Mesothelial cell of epicardium (in vitro differentiated cells): Measurements from ENCODE around the gene SYMPK. TPM values are rescaled to one million over a fixed set of nuclear protein-coding genes. Genes with fewer than 3 reads are reported as not detected.

ENCODE experiments used
- DNase-seq, 2 experiments: peaks; one replicate each; pipeline ENCODE4 v3.0.0; 2021; ENCODE audit warnings: low spot score in 2 of 2; ENCODE audit not compliant: unreplicated experiment in 2 of 2
- H3K27ac Mint-ChIP-seq: 2 replicates; pipeline ENCODE4 v1.8.0; 2021; ENCODE audit warnings: mixed read lengths
- H3K27me3 Mint-ChIP-seq: 2 replicates; pipeline ENCODE4 v1.8.0; 2021; ENCODE audit warnings: low read depth, mixed read lengths
- H3K36me3 Mint-ChIP-seq: 2 replicates; pipeline ENCODE4 v1.8.0; 2021; ENCODE audit warnings: mixed read lengths
- H3K4me1 Mint-ChIP-seq: 2 replicates; pipeline ENCODE4 v1.8.0; 2021; ENCODE audit warnings: mixed read lengths
- H3K4me3 Mint-ChIP-seq: 2 replicates; pipeline ENCODE4 v1.8.0; 2021; ENCODE audit warnings: mild to moderate bottlenecking, moderate library complexity, mixed read lengths
- H3K9me3 Mint-ChIP-seq: 2 replicates; pipeline ENCODE4 v1.8.0; 2021; ENCODE audit warnings: mixed read lengths
- CTCF ChIP-seq: fragments of 200-600 bp; sonication (generic); IDR thresholded peaks from one replicate; pipeline ENCODE4 v1.5.0; 2021; ENCODE audit warnings: antibody characterized with exemption; ENCODE audit not compliant: unreplicated experiment
- total RNA-seq: library from RNA; stranded (reverse); gene quantifications from 3 replicates; pipeline ENCODE4 v1.2.1, GENCODE V29; 2021

Gene SYMPK
- total RNA-seq, 1 donor from 2014 or later: 92.6 TPM

GRCh38 chr19:45798995-45799517 lies 63.9 kb downstream of the SYMPK start:
- H3K27me3 Mint-ChIP-seq: no peaks in the 10 kb centered on the region
- peaks cover 6% of the 10 kb centered on the region for H3K4me1 Mint-ChIP-seq
- H3K27ac Mint-ChIP-seq: peak overlapping the region; percentile 59
- no peaks in the 10 kb centered on the region for H3K9me3 Mint-ChIP-seq
- no peaks in the 10 kb centered on the region for H3K36me3 Mint-ChIP-seq
- DNase-seq: peak in 1 of 2 experiments; percentile 83
- TF ChIP-seq CTCF: peak; percentile 96
- no peak overlapping the region for H3K4me3 Mint-ChIP-seq

DNA sequence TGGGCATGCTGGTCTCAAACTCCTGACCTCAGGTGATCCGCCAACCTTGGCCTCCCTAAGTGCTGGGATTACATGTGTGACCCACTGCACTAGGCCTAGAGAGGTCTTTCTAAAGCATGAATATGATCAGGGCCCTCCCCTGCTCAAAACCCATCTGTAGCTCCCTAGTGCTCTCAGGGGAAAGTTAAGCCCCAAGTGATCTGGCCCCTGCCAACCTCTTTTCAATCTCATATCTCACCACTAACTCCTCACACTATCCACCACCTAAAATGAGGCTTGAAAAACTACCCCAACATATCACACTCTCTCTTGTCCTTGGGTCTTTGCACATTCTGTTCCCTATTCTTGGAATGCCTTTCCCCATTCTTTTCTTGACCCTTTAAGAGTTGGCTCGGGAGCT lies 68.3 kb downstream of the SYMPK start:
- H3K4me3 Mint-ChIP-seq: no peak overlapping the region
- H3K36me3 Mint-ChIP-seq: no peaks in the 10 kb centered on the region
- no peak for DNase-seq
- H3K27me3 Mint-ChIP-seq: no peaks in the 10 kb centered on the region
- no peaks in the 10 kb centered on the region for H3K9me3 Mint-ChIP-seq
- H3K4me1 Mint-ChIP-seq: peaks cover 26% of the 10 kb centered on the region
- no peak for TF ChIP-seq CTCF
- H3K27ac Mint-ChIP-seq: no peak overlapping the region

DNA sequence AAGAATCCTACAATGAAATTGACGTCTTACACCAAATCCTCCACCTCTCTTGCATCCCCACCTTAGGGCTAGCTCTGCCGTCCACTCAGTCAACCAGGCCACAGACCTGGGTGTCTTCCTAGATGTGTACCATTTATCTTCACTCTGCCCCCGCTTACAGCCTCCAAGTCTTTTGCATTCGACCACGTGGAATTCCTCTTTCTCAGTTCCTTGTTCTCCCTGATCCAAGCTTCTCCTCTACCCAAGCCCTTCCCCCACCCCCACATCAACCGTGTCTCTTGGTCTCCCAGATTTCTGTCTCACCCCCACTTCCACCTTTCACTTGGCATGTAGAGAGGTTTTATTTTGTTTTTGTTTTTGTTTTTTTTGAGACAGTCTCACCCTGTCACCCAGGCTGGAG lies 69.1 kb downstream of the SYMPK start:
- Mint-ChIP-seq H3K4me3 (peak overlapping the region; percentile 45), H3K4me1 (peaks cover 23% of the 10 kb centered on the region), H3K27ac (peak overlapping the region; percentile 71), H3K9me3 (no peaks in the 10 kb centered on the region), H3K36me3 (peaks cover 4% of the 10 kb centered on the region), H3K27me3 (no peaks in the 10 kb centered on the region)
- TF ChIP-seq CTCF: no peak
- no peak for DNase-seq

DNA sequence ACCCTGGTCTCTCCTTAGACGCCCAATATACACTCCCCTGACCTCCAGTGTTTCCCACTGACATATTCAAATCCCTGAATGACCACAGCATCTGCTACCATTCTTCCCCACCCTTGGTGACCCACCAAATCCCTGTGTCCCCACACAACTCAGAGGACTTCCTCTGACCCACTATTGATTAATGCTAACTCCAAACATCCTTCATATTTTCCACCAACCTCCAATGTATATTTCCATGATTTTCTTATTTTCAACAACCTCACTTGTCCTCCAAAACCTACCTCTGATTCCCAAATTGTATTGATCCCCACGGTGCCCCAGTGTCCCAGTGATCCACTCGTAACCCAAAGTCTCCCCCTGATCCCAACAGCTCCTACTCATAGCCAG lies 69.8 kb downstream of the SYMPK start:
- H3K4me1 Mint-ChIP-seq: peaks cover 21% of the 10 kb centered on the region
- DNase-seq: no peak
- H3K4me3 Mint-ChIP-seq: peak overlapping the region; percentile 68
- no peak for TF ChIP-seq CTCF
- peak overlapping the region; percentile 90 for H3K27ac Mint-ChIP-seq
- peaks cover 10% of the 10 kb centered on the region for H3K36me3 Mint-ChIP-seq
- H3K27me3 Mint-ChIP-seq: no peaks in the 10 kb centered on the region
- H3K9me3 Mint-ChIP-seq: no peaks in the 10 kb centered on the region

DNA sequence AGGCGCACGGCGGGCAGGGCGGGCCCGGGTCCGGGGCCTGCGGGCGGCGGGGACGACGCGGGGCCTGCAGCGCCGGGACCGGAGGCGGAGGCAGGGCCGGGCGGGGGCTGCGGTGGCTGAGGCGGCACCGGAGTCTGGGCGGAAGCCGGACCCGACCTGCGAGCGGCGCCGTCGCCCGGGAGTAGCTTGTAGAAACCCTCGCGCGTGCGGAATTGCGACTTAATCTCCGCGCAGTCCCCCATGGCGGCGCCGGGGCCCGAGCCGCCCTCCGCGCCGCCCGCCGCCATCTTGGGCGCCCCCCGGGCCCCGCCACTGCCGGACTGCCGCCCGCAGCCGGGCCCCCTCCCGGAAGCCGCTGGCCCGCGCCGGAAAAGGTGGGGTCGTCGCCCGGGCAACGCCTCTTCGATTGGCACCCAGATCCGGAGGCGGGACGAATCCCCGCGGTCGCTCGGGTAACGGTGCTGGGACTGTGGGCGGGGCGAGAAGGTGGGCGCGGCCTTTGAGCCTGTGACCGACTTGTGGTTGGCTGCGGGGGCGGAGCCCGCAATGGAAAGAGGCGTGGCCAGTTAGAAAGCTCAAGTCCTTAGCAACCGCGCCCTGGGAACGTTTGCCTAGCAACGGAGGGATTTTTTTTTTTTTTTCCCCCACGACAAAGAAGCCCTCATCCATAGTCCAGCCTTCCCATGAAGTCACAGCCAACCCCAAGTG lies 70.3 kb downstream of the SYMPK start, which contains the start of gene DMWD:
Gene DMWD (minus strand): TSS at position 376 of the 708 bp plus-strand sequence. CDS start 89 bp downstream, at position 287.
- Mint-ChIP-seq H3K4me1 (peaks cover 21% of the 10 kb centered on the region), H3K27me3 (no peaks in the 10 kb centered on the region), H3K9me3 (no peaks in the 10 kb centered on the region), H3K4me3 (peak within 1 kb of the TSS; percentile 91), H3K36me3 (peaks cover 13% of the 10 kb centered on the region), H3K27ac (peak within 1 kb of the TSS; percentile 90)
- no peak for TF ChIP-seq CTCF
- peak; percentile 99 to 100 for DNase-seq
